ENCODE results near the gene DENND4A.
A peak's percentile ranks its signal among the peaks of the same experiment; 100 is the strongest.

DENND4A gene

GRCh38 chr15:65835447-65835846 lies 43.4 kb upstream of the DENND4A start:
- TF ChIP-seq CTCF (IDR thresholded peaks at IDR 0.05), result no peak
- peak overlapping the region in 1 of 2 donors; percentile 17 for H3K27ac ChIP-seq
- DNase-seq (ENCODE audit: low spot score), result no peak
- H3K4me3 ChIP-seq, result no peak overlapping the region

GRCh38 chr15:65834603-65835282 lies 42.6 kb upstream of the DENND4A start:
- DNase-seq (ENCODE audit: low spot score), result no peak
- peak overlapping the region in 1 of 2 donors; percentile 87 for H3K27ac ChIP-seq
- TF ChIP-seq CTCF (IDR thresholded peaks at IDR 0.05), result no peak
- H3K4me3 ChIP-seq, result no peak overlapping the region

GRCh38 chr15:65833501-65834205 lies 41.6 kb upstream of the DENND4A start:
- DNase-seq (ENCODE audit: low spot score), result no peak
- H3K4me3 ChIP-seq, result no peak overlapping the region
- H3K27ac ChIP-seq, result peak overlapping the region; percentile 77 to 87
- TF ChIP-seq CTCF (IDR thresholded peaks at IDR 0.05), result no peak

GRCh38 chr15:65832549-65833364 lies 40.7 kb upstream of the DENND4A start:
- Histone ChIP-seq H3K4me3 (peak overlapping the region; percentile 56), H3K27ac (peak overlapping the region; percentile 77 to 87)
- TF ChIP-seq CTCF (IDR thresholded peaks at IDR 0.05), result no peak

GRCh38 chr15:65829130-65829764 lies 37.2 kb upstream of the DENND4A start:
- no peak overlapping the region for H3K27ac ChIP-seq
- no peak for DNase-seq (ENCODE audit: low spot score)
- no peak for TF ChIP-seq CTCF (IDR thresholded peaks at IDR 0.05)
- H3K4me3 ChIP-seq, result no peak overlapping the region

More at GRCh38 chr15:65832549-65833364, 40.7 kb upstream of the DENND4A start:
- DNase-seq (ENCODE audit: low spot score), result peak; percentile 95

GRCh38 chr15:65828585-65828984 lies 36.5 kb upstream of the DENND4A start:
- H3K4me3 ChIP-seq, result no peak overlapping the region
- DNase-seq (ENCODE audit: low spot score), result no peak

More at GRCh38 chr15:65828585-65828984, 36.5 kb upstream of the DENND4A start:
- no peak for TF ChIP-seq CTCF (IDR thresholded peaks at IDR 0.05)
- no peak overlapping the region for H3K27ac ChIP-seq

All from coronary artery (tissue), 2 donors.